Muscle layer of duodenum (tissue), 2 donors: ENCODE results near the gene OR11H6.
"Not testable (repeated sequence)": the region's sequence is repeated elsewhere in the genome, so short reads cannot be mapped to it uniquely, and the experiment has no call there.

ENCODE experiments used
- H3K27ac ChIP-seq: one replicate; pipeline ENCODE4 v1.7.0; 2013; ENCODE audit warnings: mild to moderate bottlenecking, low read length
- H3K27me3 ChIP-seq: one replicate; pipeline ENCODE4 v1.7.0; 2013; ENCODE audit warnings: low read depth, mild to moderate bottlenecking, control low read depth, low read length
- H3K36me3 ChIP-seq, 2 donors: one replicate each; pipeline ENCODE4 v1.7.0; 2013; ENCODE audit warnings: low read length in 2 of 2, control low read depth in 1 of 2, mild to moderate bottlenecking in 1 of 2; ENCODE audit not compliant: insufficient read depth in 2 of 2, control insufficient read depth in 1 of 2
- H3K4me1 ChIP-seq, 2 donors: one replicate each; pipeline ENCODE4 v1.7.0; 2013; ENCODE audit warnings: low read length in 2 of 2, mild to moderate bottlenecking in 2 of 2, control low read depth in 1 of 2, moderate library complexity in 1 of 2; ENCODE audit not compliant: insufficient read depth in 2 of 2, control insufficient read depth in 1 of 2
- H3K4me3 ChIP-seq, 2 donors: one replicate each; pipeline ENCODE4 v1.7.0; 2013; ENCODE audit warnings: low read length in 2 of 2, low read depth in 1 of 2, mild to moderate bottlenecking in 1 of 2
- H3K9me3 ChIP-seq, 2 donors: one replicate each; pipeline ENCODE4 v1.7.0; 2013; ENCODE audit warnings: low read length in 2 of 2, control low read depth in 1 of 2, mild to moderate bottlenecking in 1 of 2; ENCODE audit not compliant: control insufficient read depth in 1 of 2
- donor health status: healthy.

OR11H6 gene

GRCh38 chr14:20223410-20223809 lies at the start of gene OR11H6:
Gene OR11H6 (plus strand): TSS chr14:20223710. CDS start chr14:20223710, 0 bp downstream.
- Histone ChIP-seq H3K4me1 (no peaks in the 10 kb centered on the region), H3K9me3 (peaks cover 0 to 2% of the 10 kb centered on the region in 2 donors), H3K27me3 (no peaks in the 10 kb centered on the region), H3K27ac (no peak within 1 kb of the TSS), H3K4me3 (no peak within 1 kb of the TSS), H3K36me3 (no peaks in the 10 kb centered on the region)

GRCh38 chr14:20174205-20174604 lies 49.3 kb upstream of the OR11H6 start:
- not testable (repeated sequence) for H3K36me3 ChIP-seq, H3K27me3 ChIP-seq, H3K4me1 ChIP-seq, H3K4me3 ChIP-seq, H3K27ac ChIP-seq, H3K9me3 ChIP-seq

GRCh38 chr14:20176330-20176729 lies 47.2 kb upstream of the OR11H6 start:
- Histone ChIP-seq H3K4me1 (no peaks in the 10 kb centered on the region), H3K27me3 (no peaks in the 10 kb centered on the region), H3K4me3 (no peak overlapping the region), H3K36me3 (no peaks in the 10 kb centered on the region), H3K27ac (no peak overlapping the region), H3K9me3 (no peaks in the 10 kb centered on the region)

- Histone ChIP-seq H3K36me3 (no peaks in the 10 kb centered on the region), H3K27ac (no peak overlapping the region), H3K27me3 (no peaks in the 10 kb centered on the region), H3K9me3 (no peaks in the 10 kb centered on the region), H3K4me3 (no peak overlapping the region), H3K4me1 (no peaks in the 10 kb centered on the region)
Measured at GRCh38 chr14:20177433-20177974, 46.0 kb upstream of the OR11H6 start.

- no peaks in the 10 kb centered on the region for H3K27me3 ChIP-seq
- H3K27ac ChIP-seq, result no peak overlapping the region
- no peaks in the 10 kb centered on the region for H3K9me3 ChIP-seq
- H3K4me1 ChIP-seq, result no peaks in the 10 kb centered on the region
- no peak overlapping the region for H3K4me3 ChIP-seq
- H3K36me3 ChIP-seq, result no peaks in the 10 kb centered on the region
Measured at GRCh38 chr14:20179218-20179617, 44.3 kb upstream of the OR11H6 start.

GRCh38 chr14:20179880-20180279 lies 43.6 kb upstream of the OR11H6 start:
- H3K4me1 ChIP-seq, result no peaks in the 10 kb centered on the region
- H3K4me3 ChIP-seq, result no peak overlapping the region
- no peak overlapping the region for H3K27ac ChIP-seq
- H3K27me3 ChIP-seq, result no peaks in the 10 kb centered on the region
- H3K9me3 ChIP-seq, result no peaks in the 10 kb centered on the region
- no peaks in the 10 kb centered on the region for H3K36me3 ChIP-seq

GRCh38 chr14:20180486-20180885 lies 43.0 kb upstream of the OR11H6 start:
- H3K4me3 ChIP-seq, result no peak overlapping the region
- no peak overlapping the region for H3K27ac ChIP-seq
- no peaks in the 10 kb centered on the region for H3K4me1 ChIP-seq
- H3K9me3 ChIP-seq, result no peaks in the 10 kb centered on the region
- no peaks in the 10 kb centered on the region for H3K27me3 ChIP-seq
- H3K36me3 ChIP-seq, result no peaks in the 10 kb centered on the region

GRCh38 chr14:20184181-20184580 lies 39.3 kb upstream of the OR11H6 start:
- no peak overlapping the region for H3K4me3 ChIP-seq
- no peaks in the 10 kb centered on the region for H3K27me3 ChIP-seq
- H3K9me3 ChIP-seq, result no peaks in the 10 kb centered on the region
- H3K27ac ChIP-seq, result no peak overlapping the region
- H3K4me1 ChIP-seq, result no peaks in the 10 kb centered on the region
- H3K36me3 ChIP-seq, result no peaks in the 10 kb centered on the region

GRCh38 chr14:20190596-20190995 lies 32.9 kb upstream of the OR11H6 start, which contains the start of gene OR11G2:
Gene OR11G2 (plus strand): TSS chr14:20190896. CDS start chr14:20197438, 6,542 bp downstream.
- no peaks in the 10 kb centered on the region for H3K27me3 ChIP-seq
- H3K36me3 ChIP-seq, result no peaks in the 10 kb centered on the region
- no peaks in the 10 kb centered on the region for H3K4me1 ChIP-seq
- H3K9me3 ChIP-seq, result no peaks in the 10 kb centered on the region
- H3K27ac ChIP-seq, result no peak within 1 kb of the TSS
- H3K4me3 ChIP-seq, result no peak within 1 kb of the TSS

GRCh38 chr14:20191396-20191795 lies 32.1 kb upstream of the OR11H6 start:
- no peak overlapping the region for H3K27ac ChIP-seq
- H3K4me3 ChIP-seq, result no peak overlapping the region
- H3K9me3 ChIP-seq, result no peaks in the 10 kb centered on the region
- no peaks in the 10 kb centered on the region for H3K4me1 ChIP-seq
- H3K36me3 ChIP-seq, result no peaks in the 10 kb centered on the region
- H3K27me3 ChIP-seq, result no peaks in the 10 kb centered on the region

GRCh38 chr14:20194101-20194500 lies 29.4 kb upstream of the OR11H6 start:
- H3K4me3 ChIP-seq, result no peak overlapping the region
- H3K27me3 ChIP-seq, result no peaks in the 10 kb centered on the region
- H3K4me1 ChIP-seq, result no peaks in the 10 kb centered on the region

GRCh38 chr14:20195170-20195569 lies 28.3 kb upstream of the OR11H6 start:
- not testable (repeated sequence) for H3K4me3 ChIP-seq, H3K4me1 ChIP-seq, H3K36me3 ChIP-seq, H3K27ac ChIP-seq, H3K27me3 ChIP-seq, H3K9me3 ChIP-seq

More at GRCh38 chr14:20194101-20194500, 29.4 kb upstream of the OR11H6 start:
- no peaks in the 10 kb centered on the region for H3K9me3 ChIP-seq
- H3K36me3 ChIP-seq, result no peaks in the 10 kb centered on the region
- H3K27ac ChIP-seq, result no peak overlapping the region
